Progenitor cell of endocrine pancreas (in vitro differentiated cells): Measurements from ENCODE around the gene VKORC1. TPM values are rescaled to one million over a fixed set of nuclear protein-coding genes. Genes with fewer than 3 reads are reported as not detected.

Source experiments
- DNase-seq: peaks from one replicate; pipeline ENCODE4 v3.0.0; 2021; ENCODE audit warnings: low spot score; ENCODE audit not compliant: unreplicated experiment
- H3K27ac Mint-ChIP-seq: 2 replicates; pipeline ENCODE4 v1.8.0; 2021; ENCODE audit warnings: mild to moderate bottlenecking, moderate library complexity, mixed read lengths
- H3K27me3 Mint-ChIP-seq: 2 replicates; pipeline ENCODE4 v1.8.0; 2021; ENCODE audit warnings: mixed read lengths
- H3K36me3 Mint-ChIP-seq: 2 replicates; pipeline ENCODE4 v1.8.0; 2022; ENCODE audit warnings: mixed read lengths; ENCODE audit not compliant: insufficient read depth
- H3K4me1 Mint-ChIP-seq: 2 replicates; pipeline ENCODE4 v1.8.0; 2021; ENCODE audit warnings: low read depth, mixed read lengths
- H3K4me3 Mint-ChIP-seq: 2 replicates; pipeline ENCODE4 v1.8.0; 2021; ENCODE audit warnings: low read depth, mild to moderate bottlenecking, moderate library complexity, mixed read lengths
- H3K9me3 Mint-ChIP-seq: 2 replicates; pipeline ENCODE4 v1.8.0; 2021; ENCODE audit warnings: low read depth, mixed read lengths
- total RNA-seq: library from RNA; stranded (reverse); gene quantifications from 2 replicates; pipeline ENCODE4 v1.2.1, GENCODE V29; 2021
- TF ChIP-seq, protein P1 (sequence below): fragments of 200-600 bp; sonication (generic); IDR thresholded peaks from one replicate; pipeline ENCODE4 v1.5.0; 2021; ENCODE audit warnings: antibody characterized with exemption, mild to moderate bottlenecking; ENCODE audit not compliant: unreplicated experiment

Gene VKORC1
- total RNA-seq, 1 donor from 2014 or later, result 51.0 TPM

DNA sequence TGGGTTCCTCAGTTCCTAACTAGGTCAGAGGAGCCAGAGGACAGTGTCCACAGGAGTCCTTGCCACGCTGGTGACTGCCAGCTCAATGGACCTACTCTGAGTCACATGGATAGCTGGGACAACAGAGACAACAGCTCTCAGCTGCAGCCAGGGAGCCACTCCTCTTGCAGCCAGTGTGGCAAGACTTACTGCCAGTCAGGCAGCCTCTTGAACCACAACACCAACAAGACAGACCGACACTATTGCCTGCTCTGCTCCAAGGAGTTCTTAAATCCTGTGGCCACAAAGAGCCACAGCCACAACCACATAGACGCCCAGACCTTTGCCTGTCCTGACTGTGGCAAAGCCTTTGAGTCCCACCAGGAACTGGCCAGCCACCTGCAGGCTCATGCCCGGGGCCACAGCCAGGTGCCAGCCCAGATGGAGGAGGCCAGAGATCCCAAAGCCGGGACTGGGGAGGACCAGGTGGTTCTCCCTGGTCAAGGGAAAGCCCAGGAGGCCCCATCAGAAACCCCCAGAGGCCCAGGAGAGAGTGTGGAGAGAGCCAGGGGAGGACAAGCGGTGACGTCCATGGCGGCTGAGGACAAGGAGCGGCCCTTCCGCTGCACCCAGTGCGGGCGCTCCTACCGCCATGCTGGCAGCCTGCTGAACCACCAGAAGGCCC, 13.7 kb downstream of the VKORC1 start:
- H3K4me1 Mint-ChIP-seq, result no peaks in the 10 kb centered on the region
- H3K4me3 Mint-ChIP-seq, result no peak overlapping the region
- peaks cover 4% of the 10 kb centered on the region for H3K36me3 Mint-ChIP-seq
- no peaks in the 10 kb centered on the region for H3K27me3 Mint-ChIP-seq
- no peak for DNase-seq
- H3K9me3 Mint-ChIP-seq, result no peaks in the 10 kb centered on the region
- TF ChIP-seq, protein P1, sequence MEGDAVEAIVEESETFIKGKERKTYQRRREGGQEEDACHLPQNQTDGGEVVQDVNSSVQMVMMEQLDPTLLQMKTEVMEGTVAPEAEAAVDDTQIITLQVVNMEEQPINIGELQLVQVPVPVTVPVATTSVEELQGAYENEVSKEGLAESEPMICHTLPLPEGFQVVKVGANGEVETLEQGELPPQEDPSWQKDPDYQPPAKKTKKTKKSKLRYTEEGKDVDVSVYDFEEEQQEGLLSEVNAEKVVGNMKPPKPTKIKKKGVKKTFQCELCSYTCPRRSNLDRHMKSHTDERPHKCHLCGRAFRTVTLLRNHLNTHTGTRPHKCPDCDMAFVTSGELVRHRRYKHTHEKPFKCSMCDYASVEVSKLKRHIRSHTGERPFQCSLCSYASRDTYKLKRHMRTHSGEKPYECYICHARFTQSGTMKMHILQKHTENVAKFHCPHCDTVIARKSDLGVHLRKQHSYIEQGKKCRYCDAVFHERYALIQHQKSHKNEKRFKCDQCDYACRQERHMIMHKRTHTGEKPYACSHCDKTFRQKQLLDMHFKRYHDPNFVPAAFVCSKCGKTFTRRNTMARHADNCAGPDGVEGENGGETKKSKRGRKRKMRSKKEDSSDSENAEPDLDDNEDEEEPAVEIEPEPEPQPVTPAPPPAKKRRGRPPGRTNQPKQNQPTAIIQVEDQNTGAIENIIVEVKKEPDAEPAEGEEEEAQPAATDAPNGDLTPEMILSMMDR, result no peak
- H3K27ac Mint-ChIP-seq, result no peak overlapping the region

DNA sequence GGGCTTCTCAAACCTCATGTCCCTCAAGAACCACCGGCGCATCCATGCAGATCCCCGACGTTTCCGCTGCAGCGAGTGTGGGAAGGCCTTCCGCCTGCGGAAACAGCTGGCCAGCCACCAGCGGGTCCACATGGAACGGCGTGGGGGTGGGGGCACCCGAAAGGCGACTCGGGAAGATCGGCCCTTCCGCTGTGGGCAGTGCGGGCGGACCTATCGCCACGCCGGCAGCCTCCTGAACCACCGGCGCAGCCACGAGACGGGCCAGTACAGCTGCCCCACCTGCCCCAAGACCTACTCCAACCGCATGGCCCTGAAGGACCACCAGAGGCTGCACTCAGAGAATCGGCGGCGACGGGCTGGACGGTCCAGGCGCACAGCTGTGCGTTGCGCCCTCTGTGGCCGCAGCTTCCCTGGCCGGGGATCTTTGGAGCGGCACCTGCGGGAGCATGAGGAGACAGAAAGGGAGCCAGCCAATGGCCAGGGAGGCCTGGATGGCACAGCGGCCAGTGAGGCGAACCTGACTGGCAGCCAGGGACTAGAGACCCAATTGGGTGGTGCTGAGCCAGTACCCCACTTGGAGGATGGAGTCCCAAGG, 14.5 kb downstream of the VKORC1 start:
- TF ChIP-seq, protein P1, result no peak
- Mint-ChIP-seq H3K9me3 (no peaks in the 10 kb centered on the region), H3K4me1 (no peaks in the 10 kb centered on the region), H3K27me3 (no peaks in the 10 kb centered on the region), H3K27ac (no peak overlapping the region), H3K36me3 (peaks cover 4% of the 10 kb centered on the region), H3K4me3 (no peak overlapping the region)
- no peak for DNase-seq

DNA sequence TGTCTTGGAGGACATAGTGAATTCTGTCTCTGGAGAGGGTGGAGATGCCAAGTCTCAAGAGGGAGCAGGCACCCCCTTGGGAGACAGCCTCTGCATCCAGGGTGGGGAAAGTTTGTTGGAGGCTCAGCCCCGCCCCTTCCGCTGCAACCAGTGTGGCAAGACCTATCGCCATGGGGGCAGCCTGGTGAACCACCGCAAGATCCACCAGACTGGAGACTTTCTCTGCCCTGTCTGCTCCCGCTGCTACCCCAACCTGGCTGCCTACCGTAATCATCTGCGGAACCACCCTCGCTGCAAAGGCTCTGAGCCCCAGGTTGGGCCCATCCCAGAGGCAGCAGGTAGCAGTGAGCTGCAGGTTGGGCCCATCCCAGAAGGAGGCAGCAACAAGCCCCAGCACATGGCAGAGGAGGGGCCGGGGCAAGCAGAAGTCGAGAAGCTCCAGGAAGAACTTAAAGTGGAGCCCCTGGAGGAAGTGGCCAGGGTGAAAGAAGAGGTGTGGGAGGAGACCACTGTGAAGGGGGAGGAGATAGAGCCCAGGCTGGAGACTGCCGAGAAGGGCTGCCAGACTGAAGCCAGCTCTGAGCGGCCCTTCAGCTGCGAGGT, 15.2 kb downstream of the VKORC1 start:
- H3K36me3 Mint-ChIP-seq, result peaks cover 4% of the 10 kb centered on the region
- TF ChIP-seq, protein P1, result no peak
- H3K4me3 Mint-ChIP-seq, result no peak overlapping the region
- H3K27me3 Mint-ChIP-seq, result no peaks in the 10 kb centered on the region
- no peak overlapping the region for H3K27ac Mint-ChIP-seq
- no peak for DNase-seq
- H3K9me3 Mint-ChIP-seq, result no peaks in the 10 kb centered on the region
- peaks cover 6% of the 10 kb centered on the region for H3K4me1 Mint-ChIP-seq

DNA sequence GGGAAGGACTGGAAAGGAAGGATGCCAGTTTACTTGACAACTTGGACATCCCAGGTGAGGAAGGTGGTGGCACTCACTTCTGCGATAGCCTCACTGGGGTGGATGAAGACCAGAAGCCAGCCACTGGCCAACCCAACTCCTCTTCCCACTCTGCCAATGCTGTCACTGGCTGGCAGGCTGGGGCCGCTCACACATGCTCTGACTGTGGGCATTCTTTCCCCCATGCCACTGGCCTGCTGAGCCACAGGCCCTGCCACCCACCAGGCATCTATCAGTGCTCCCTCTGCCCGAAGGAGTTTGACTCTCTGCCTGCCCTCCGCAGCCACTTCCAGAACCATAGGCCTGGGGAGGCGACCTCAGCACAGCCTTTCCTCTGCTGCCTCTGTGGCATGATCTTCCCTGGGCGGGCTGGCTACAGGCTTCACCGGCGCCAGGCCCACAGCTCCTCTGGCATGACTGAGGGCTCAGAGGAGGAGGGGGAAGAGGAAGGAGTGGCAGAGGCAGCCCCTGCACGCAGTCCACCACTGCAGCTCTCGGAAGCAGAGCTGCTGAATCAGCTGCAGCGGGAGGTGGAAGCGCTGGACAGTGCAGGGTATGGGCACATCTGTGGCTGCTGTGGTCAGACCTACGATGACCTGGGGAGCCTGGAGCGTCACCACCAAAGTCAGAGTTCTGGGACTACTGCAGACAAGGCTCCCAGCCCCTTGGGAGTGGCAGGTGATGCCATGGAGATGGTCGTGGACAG, 15.8 kb downstream of the VKORC1 start:
- TF ChIP-seq, protein P1, result no peak
- no peaks in the 10 kb centered on the region for H3K27me3 Mint-ChIP-seq
- no peak overlapping the region for H3K4me3 Mint-ChIP-seq
- no peaks in the 10 kb centered on the region for H3K9me3 Mint-ChIP-seq
- H3K36me3 Mint-ChIP-seq, result peaks cover 4% of the 10 kb centered on the region
- no peak for DNase-seq
- H3K27ac Mint-ChIP-seq, result no peak overlapping the region
- peaks cover 7% of the 10 kb centered on the region for H3K4me1 Mint-ChIP-seq
